Endothelial cell of umbilical vein (primary cell): Measurements from ENCODE around the gene CHERP. TPM values are rescaled to one million over a fixed set of nuclear protein-coding genes. Genes with fewer than 3 reads are reported as not detected.

Source experiments
- BruUV-seq: library from RNA; stranded (reverse); fragments of 400-500 nt; replicated peaks from 2 replicates; lab custom pipeline; 2021; lab: Mats Ljungman, UMichigan
- CTCF ChIA-PET: fragments of 300-600, 350-600 bp; sonication (Branson Sonifier 250); formaldehyde crosslinking; loops from one replicate; lab custom pipeline; 2021; ENCODE audit warnings: antibody characterized with exemption, inconsistent platforms; lab: Charles Lee
- POLR2A ChIA-PET: fragments of 300-600, 350-600 bp; sonication (Branson Sonifier 250); formaldehyde crosslinking; loops from one replicate; lab custom pipeline; 2021; ENCODE audit warnings: antibody characterized with exemption, inconsistent platforms; lab: Charles Lee
- DNase-seq: peaks from one replicate; pipeline ENCODE4 v3.0.0-alpha.2; 2011; ENCODE audit warnings: low read depth, low spot score
- FAIRE-seq: peaks from 2 replicates; lab custom pipeline; 2011; peaks lifted over from hg19 to GRCh38; lab: Jason Lieb, UNC
- H2AFZ ChIP-seq: 2 replicates; pipeline ENCODE4 v1.6.0; 2012; ENCODE audit warnings: low read depth, low read length, control low read depth, inconsistent platforms
- H3K27ac ChIP-seq: 2 replicates; pipeline ENCODE4 v1.5.1; 2011; ENCODE audit warnings: low read depth, mild to moderate bottlenecking, control low read depth, low read length, moderate library complexity; ENCODE audit not compliant: insufficient read depth
- H3K27me3 ChIP-seq, 2 experiments: 2 replicates each; pipeline versions ENCODE4 v1.6.0 to v1.6.1; 2011; ENCODE audit warnings: low read length in 2 of 2, mixed read lengths in 1 of 2; ENCODE audit not compliant: control insufficient read depth in 2 of 2, insufficient read depth in 2 of 2
- H3K36me3 ChIP-seq, 2 experiments: 2 replicates in 1 of 2; 3 replicates in 1 of 2; pipeline ENCODE4 v1.5.1; 2011; ENCODE audit warnings: low read length in 2 of 2, mild to moderate bottlenecking in 1 of 2, moderate library complexity in 1 of 2; ENCODE audit not compliant: control insufficient read depth in 2 of 2, insufficient read depth in 2 of 2; ENCODE audit errors: extremely low read depth in 1 of 2
- H3K4me1 ChIP-seq: 3 replicates; pipeline ENCODE4 v1.5.1; 2011; ENCODE audit warnings: mild to moderate bottlenecking, low read length; ENCODE audit not compliant: control insufficient read depth, insufficient read depth; ENCODE audit errors: extremely low read depth
- H3K4me2 ChIP-seq: 2 replicates; pipeline ENCODE4 v1.6.1; 2011; ENCODE audit warnings: low read length, control low read depth, mixed read lengths; ENCODE audit not compliant: insufficient read depth
- H3K4me3 ChIP-seq, 3 experiments: fragments of 200-600 bp in 1 of 3; sonication (generic), shearing (Covaris generic) in 1 of 3; replicated peaks in 1 of 3; 2 replicates each; pipeline ENCODE4 v1.5.1; 2011 to 2016; ENCODE audit warnings: control low read depth in 3 of 3, low read length in 3 of 3, mild to moderate bottlenecking in 2 of 3, inconsistent platforms in 1 of 3, low read depth in 1 of 3, moderate library complexity in 1 of 3; ENCODE audit not compliant: insufficient read depth in 1 of 3
- H3K79me2 ChIP-seq: 2 replicates; pipeline ENCODE4 v1.6.0; 2012; ENCODE audit warnings: low read length, inconsistent platforms; ENCODE audit not compliant: control insufficient read depth, insufficient read depth
- H3K9ac ChIP-seq: replicated peaks from 2 replicates; pipeline ENCODE3; 2011; ENCODE audit warnings: low read length, control low read depth; ENCODE audit not compliant: insufficient read depth; ENCODE audit errors: extremely low read depth
- H3K9me1 ChIP-seq: replicated peaks from 3 replicates; pipeline ENCODE4 v1.6.0; 2011; ENCODE audit warnings: mild to moderate bottlenecking, low read length; ENCODE audit not compliant: control insufficient read depth, insufficient read depth; ENCODE audit errors: extremely low read depth
- H3K9me3 ChIP-seq: replicated peaks from 2 replicates; pipeline ENCODE4 v1.5.1; 2012; ENCODE audit warnings: low read length, inconsistent platforms; ENCODE audit not compliant: control insufficient read depth, insufficient read depth
- H4K20me1 ChIP-seq: replicated peaks from 2 replicates; pipeline ENCODE3; 2011; ENCODE audit warnings: mild to moderate bottlenecking, low read length; ENCODE audit not compliant: control insufficient read depth, insufficient read depth; ENCODE audit errors: extremely low read depth
- CTCF ChIP-seq, 2 donors: IDR thresholded peaks; 1 replicate in 1 of 2; 2 replicates in 1 of 2; pipeline ENCODE4 v1.5.1; 2011; ENCODE audit warnings: low read length in 2 of 2, mild to moderate bottlenecking in 2 of 2, moderate library complexity in 2 of 2, control low read depth in 1 of 2, inconsistent platforms in 1 of 2, low read depth in 1 of 2; ENCODE audit not compliant: insufficient read depth in 1 of 2; ENCODE audit errors: extremely low read depth in 1 of 2
- FOS ChIP-seq: IDR thresholded peaks from 2 replicates; pipeline ENCODE4 v1.6.1; 2011; ENCODE audit warnings: mild to moderate bottlenecking, low read length, moderate library complexity, borderline replicate concordance; ENCODE audit not compliant: insufficient read depth
- GATA2 ChIP-seq: IDR thresholded peaks from 2 replicates; pipeline ENCODE4 v1.7.0; 2011; ENCODE audit warnings: low read depth, mild to moderate bottlenecking, moderate library complexity, mixed read lengths, low read length; ENCODE audit not compliant: insufficient read length, insufficient read depth
- JUN ChIP-seq: IDR thresholded peaks from 2 replicates; pipeline ENCODE4 v1.6.1; 2011; ENCODE audit warnings: borderline replicate concordance, low read depth; ENCODE audit not compliant: insufficient read length, insufficient read depth
- MAX ChIP-seq: IDR thresholded peaks from 2 replicates; pipeline ENCODE4 v1.6.1; 2011; ENCODE audit not compliant: insufficient read depth, insufficient read length
- MYC ChIP-seq: IDR thresholded peaks from one replicate; pipeline ENCODE4 v1.6.1; 2011; ENCODE audit warnings: mild to moderate bottlenecking, low read depth, low read length
- POLR2A ChIP-seq: IDR thresholded peaks from 2 replicates; pipeline ENCODE4 v1.6.1; 2012; ENCODE audit warnings: low read depth, mild to moderate bottlenecking, control low read depth, low read length
- POLR2AphosphoS5 ChIP-seq: IDR thresholded peaks from 2 replicates; pipeline ENCODE4 v1.6.1; 2012; ENCODE audit warnings: low read depth, mild to moderate bottlenecking, control low read depth, low read length, moderate library complexity; ENCODE audit not compliant: insufficient read depth
- dilution Hi-C: fragments of 300-500 bp; cut with MboI; formaldehyde crosslinking; loops from one replicate; pipeline ENCODE4 v1.15.0; 2019; ENCODE audit warnings: low sequenced_read_pairs; ENCODE audit not compliant: extremely low pct_ligation_motif_present
- intact Hi-C: fragments of 100-400 bp; cut with micrococcal nuclease; formaldehyde crosslinking; loops from one replicate; pipeline ENCODE4 v1.10.0; 2022
- polyA plus RNA-seq, 4 experiments: library from polyadenylated mRNA; depleted of rRNA in 3 of 4; stranded (reverse) in 3 of 4; unstranded in 1 of 4; fragments of >200 nt; gene quantifications; 2 replicates each; pipeline versions ENCODE4 v1.2.1 to v1.2.3, GENCODE V29; 2011 to 2012; ENCODE audit warnings: missing spikeins in 1 of 4
- total RNA-seq: library from RNA; stranded (reverse); gene quantifications from 2 replicates; pipeline ENCODE4 v1.2.3, GENCODE V29; 2021

CHERP gene
- total and polyA plus RNA-seq, 2 donors (not counting 3 experiments of a cell fraction or from before 2014, with no cell fraction given) = 8.9 to 53.9 TPM

- dilution Hi-C loops (no loop called here), intact Hi-C loops (no loop called here)
- DNase-seq (no peak), FAIRE-seq (no peak)
- H3K4me3 ChIP-seq = no peak overlapping the region
- H3K9me1 ChIP-seq = no peaks in the 10 kb centered on the region
- ChIA-PET CTCF (no interaction called here), POLR2A (no interaction called here)
- peaks cover 84% of the 10 kb centered on the region for H3K79me2 ChIP-seq
- H3K9ac ChIP-seq = no peak overlapping the region
- H3K27ac ChIP-seq = no peak overlapping the region
- no peaks in the 10 kb centered on the region for H3K9me3 ChIP-seq
- H4K20me1 ChIP-seq = no peaks in the 10 kb centered on the region
- H3K4me1 ChIP-seq = peaks cover 23% of the 10 kb centered on the region
- H2AFZ ChIP-seq = no peak overlapping the region
- no peak for TF ChIP-seq CTCF (IDR thresholded peaks at IDR 0.05; ENCODE audit: extremely low read depth in 1 of 2, insufficient read depth in 1 of 2, low read depth in 1 of 2, low read length in 2 of 2)
- no peak for TF ChIP-seq JUN
- TF ChIP-seq MYC = no peak
- no peak for TF ChIP-seq POLR2AphosphoS5
- no peak for TF ChIP-seq POLR2A
- TF ChIP-seq GATA2 = no peak
- TF ChIP-seq FOS = no peak
- no peak for TF ChIP-seq MAX
- H3K4me2 ChIP-seq = no peak overlapping the region
- no peaks in the 10 kb centered on the region for H3K27me3 ChIP-seq
- peaks cover 0 to 3% of the 10 kb centered on the region in 2 experiments for H3K36me3 ChIP-seq
- no TSS peak for BruUV-seq
Measured at GRCh38 chr19:16582486-16583261, 40.4 kb upstream of the CHERP start.
